ENCODE data around the gene WNK2. TPM values are rescaled to one million over a fixed set of nuclear protein-coding genes. Genes with fewer than 3 reads are reported as not detected.

The WNK2 gene
- total and polyA plus RNA-seq, 2 of the 4 experiments (the other 2 are of a cell fraction) = not detected

DNA sequence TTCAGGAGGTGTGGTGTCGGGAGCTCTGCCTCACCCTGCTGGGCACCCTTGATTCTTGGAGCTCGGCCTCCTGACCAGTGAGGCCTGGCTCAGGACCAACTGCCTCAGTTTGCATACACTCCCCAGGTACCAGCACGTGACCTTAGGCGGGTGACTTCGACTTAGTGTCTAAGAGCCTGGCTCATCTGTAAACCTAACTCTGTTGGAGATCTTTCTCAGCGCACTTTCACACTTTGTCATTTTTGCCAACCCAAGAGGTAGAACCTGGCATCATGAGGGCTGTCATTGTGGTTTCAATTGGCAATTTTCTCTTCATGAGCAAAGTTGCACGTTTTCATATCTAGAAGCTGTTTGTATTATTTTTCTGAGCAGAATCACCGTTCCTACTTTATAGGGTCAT lies 13.4 kb upstream of the WNK2 start:
- H3K9me3 ChIP-seq (ENCODE audit: control insufficient read depth, insufficient read depth, low read length) = no peaks in the 10 kb centered on the region
- BruUV-seq (replicated peaks) = no TSS peak
- H4K8ac ChIP-seq (ENCODE audit: low read depth in 2 of 2, low read length in 2 of 2) = no peak overlapping the region
- intact Hi-C loops (cut with micrococcal nuclease) = no loop called here
- TF ChIP-seq CHD1 (IDR thresholded peaks at IDR 0.05; ENCODE audit: low read depth, low read length) (no peak), ELK1 (IDR thresholded peaks at IDR 0.05; ENCODE audit: borderline replicate concordance, low read depth, low read length) (no peak), CEBPB (IDR thresholded peaks at IDR 0.05; ENCODE audit: low read depth, low read length) (no peak), FOS (IDR thresholded peaks at IDR 0.05; ENCODE audit: low read depth, low read length) (no peak), MAZ (IDR thresholded peaks at IDR 0.05; ENCODE audit: borderline replicate concordance, low read depth, low read length) (no peak), RAD21 (IDR thresholded peaks at IDR 0.05; ENCODE audit: low read length) (no peak), POLR2A (IDR thresholded peaks at IDR 0.05; ENCODE audit: low read depth, low read length) (no peak), RCOR1 (IDR thresholded peaks at IDR 0.05; ENCODE audit: insufficient replicate concordance, low read length) (no peak), RFX5 (IDR thresholded peaks at IDR 0.05; ENCODE audit: low read depth, low read length) (no peak)
- POLR2A ChIA-PET (ENCODE audit: unreplicated experiment) = no interaction called here
- H3K4ac ChIP-seq (ENCODE audit: low read depth, low read length) = no peak overlapping the region
- H2BK20ac ChIP-seq (ENCODE audit: low read depth, low read length) = no peak overlapping the region
- in situ Hi-C loops (cut with MboI; ENCODE audit: low sequenced_read_pairs) = loop anchor here (25.0 kb wide), 1 partner anchor 792 kb away; the partner anchor contains the start of gene BARX1
- H3K79me1 ChIP-seq (ENCODE audit: low read depth in 1 of 2, low read length in 2 of 2) = no peaks in the 10 kb centered on the region
- H3K18ac ChIP-seq (ENCODE audit: low read depth, low read length) = no peak overlapping the region
- no peak overlapping the region for H2AK5ac ChIP-seq (ENCODE audit: low read depth, low read length)
- H3K36me3 ChIP-seq (ENCODE audit: control insufficient read depth, insufficient read depth, low read length) = no peaks in the 10 kb centered on the region
- ATAC-seq (ENCODE audit: low read depth) = no peak
- H2BK15ac ChIP-seq (ENCODE audit: low read depth, low read length) = no peak overlapping the region
- H2AFZ ChIP-seq (replicated peaks; ENCODE audit: low read length, poor library complexity) = no peak overlapping the region
- 37% methylated on average over 3 of the region's 8 CpGs; no CpG with 5 or more reads in 1 of the 2 experiments for WGBS, 2 experiments (ENCODE audit: extremely low coverage in 2 of 2, insufficient read length in 1 of 2)
- no peak overlapping the region for H3K14ac ChIP-seq (replicated peaks; ENCODE audit: low read depth, low read length)
- DNase-seq = no peak
- no peaks in the 10 kb centered on the region for H3K4me1 ChIP-seq (ENCODE audit: control insufficient read depth, insufficient read depth, low read length)
- no peak overlapping the region for H2AK9ac ChIP-seq (replicated peaks; ENCODE audit: low read depth, low read length, poor library complexity)
- H3K4me2 ChIP-seq (ENCODE audit: low read depth, low read length) = no peak overlapping the region
- dilution Hi-C loops (cut with HindIII; ENCODE audit: low sequenced_read_pairs, unreplicated experiment) = no loop called here
- no peak overlapping the region for H2BK5ac ChIP-seq (ENCODE audit: low read depth, low read length, poor library complexity, severe bottlenecking)
- H4K91ac ChIP-seq (ENCODE audit: insufficient read depth, low read depth, low read length) = no peak overlapping the region
- H2BK120ac ChIP-seq (ENCODE audit: low read depth, low read length) = no peak overlapping the region
- no peak overlapping the region for H3K4me3 ChIP-seq (ENCODE audit: insufficient read depth, low read depth, low read length)
- no peak overlapping the region for H4K5ac ChIP-seq (ENCODE audit: low read depth, low read length)
- H3K27me3 ChIP-seq (ENCODE audit: control insufficient read depth, insufficient read depth, low read length) = peaks cover 35% of the 10 kb centered on the region
- H3K9me1 ChIP-seq (ENCODE audit: insufficient read depth, low read length) = no peaks in the 10 kb centered on the region
- H3K9ac ChIP-seq (ENCODE audit: low read depth, low read length) = no peak overlapping the region
- H3K23ac ChIP-seq (ENCODE audit: low read depth, low read length) = no peak overlapping the region
- no peak overlapping the region for H3K56ac ChIP-seq (ENCODE audit: extremely low read depth, insufficient read depth, low read length)
- H4K20me1 ChIP-seq (ENCODE audit: insufficient read depth, low read length) = no peaks in the 10 kb centered on the region
- CTCF ChIA-PET = interaction anchor here (0.6 kb wide), 1 partner anchor 37 kb away, joined by 3 read pairs; the partner anchor contains the start of gene NINJ1
- no peak overlapping the region for H3K27ac ChIP-seq (ENCODE audit: insufficient read depth, low read length)

Measured in IMR-90 (cell line).